SKM-1 treated with dmso at 0.1 percent for 144 hours (cell line): ENCODE data around the gene CLSTN2.
A peak's percentile ranks its signal among the peaks of the same experiment; 100 is the strongest.

Experiments used
- DNase-seq: peaks from one replicate; lab custom pipeline; 2025; ENCODE audit not compliant: unreplicated experiment; lab: John Stamatoyannopoulos, UW

CLSTN2 gene

GRCh38 chr3:139935016-139935865 lies at the start of gene CLSTN2:
TSS of gene CLSTN2 (plus strand) at chr3:139935185.
- DNase-seq: no peak

- no peak for DNase-seq
Measured at GRCh38 chr3:139887431-139887830, 47.6 kb upstream of the CLSTN2 start.

- no peak for DNase-seq
Measured at GRCh38 chr3:139888561-139889140, 46.3 kb upstream of the CLSTN2 start.

GRCh38 chr3:139893267-139893962 lies 41.6 kb upstream of the CLSTN2 start:
- no peak for DNase-seq

GRCh38 chr3:139893963-139894642 lies 40.9 kb upstream of the CLSTN2 start:
- DNase-seq: no peak

GRCh38 chr3:139894643-139894989 lies 40.4 kb upstream of the CLSTN2 start:
- DNase-seq: no peak

- no peak for DNase-seq
Measured at GRCh38 chr3:139897759-139898158, 37.2 kb upstream of the CLSTN2 start.

- DNase-seq: no peak
Measured at GRCh38 chr3:139906418-139906817, 28.6 kb upstream of the CLSTN2 start.

- DNase-seq: no peak
Measured at GRCh38 chr3:139909811-139910210, 25.2 kb upstream of the CLSTN2 start.

GRCh38 chr3:139916271-139916670 lies 18.7 kb upstream of the CLSTN2 start:
- no peak for DNase-seq

- DNase-seq: no peak
Measured at GRCh38 chr3:139917226-139917785, 17.7 kb upstream of the CLSTN2 start.

GRCh38 chr3:139928708-139929505 lies 6.1 kb upstream of the CLSTN2 start:
- no peak for DNase-seq

- no peak for DNase-seq
Measured at GRCh38 chr3:139930211-139930610, 4.8 kb upstream of the CLSTN2 start.

- no peak for DNase-seq
Measured at GRCh38 chr3:139933766-139934165, 1.2 kb upstream of the CLSTN2 start.

- no peak for DNase-seq
Measured at GRCh38 chr3:139934613-139935015, 371 bp upstream of the CLSTN2 start.

- no peak for DNase-seq
Measured at GRCh38 chr3:139935866-139936817, 1.2 kb downstream of the CLSTN2 start.

GRCh38 chr3:139937674-139938279 lies 2.8 kb downstream of the CLSTN2 start:
- DNase-seq: peak; percentile 17

GRCh38 chr3:139939681-139940190 lies 4.8 kb downstream of the CLSTN2 start:
- no peak for DNase-seq

- no peak for DNase-seq
Measured at GRCh38 chr3:139940622-139941021, 5.6 kb downstream of the CLSTN2 start.
